ENCODE measurements around the gene VILL.

DNA sequence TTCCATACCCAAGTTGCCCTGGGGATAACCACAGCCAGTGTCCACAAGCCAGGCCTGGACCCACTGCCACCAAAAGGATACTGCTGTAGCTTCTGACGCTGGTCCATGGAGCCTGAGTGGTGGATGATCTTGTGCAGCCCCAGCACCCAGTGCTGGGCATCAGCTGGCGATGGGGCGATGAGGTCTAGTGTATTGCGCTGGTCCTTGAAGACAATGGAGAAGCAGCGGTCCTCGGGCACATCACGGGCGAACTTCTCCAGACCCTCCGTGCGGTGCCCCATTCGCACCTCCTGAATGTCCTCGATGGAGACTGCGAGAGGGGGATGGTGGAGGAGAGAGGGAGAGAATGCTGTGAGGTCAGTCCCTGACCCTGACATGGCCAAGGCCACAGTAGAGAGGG is 25.8 kb downstream of the VILL start:
- TF ChIP-seq, protein P1, sequence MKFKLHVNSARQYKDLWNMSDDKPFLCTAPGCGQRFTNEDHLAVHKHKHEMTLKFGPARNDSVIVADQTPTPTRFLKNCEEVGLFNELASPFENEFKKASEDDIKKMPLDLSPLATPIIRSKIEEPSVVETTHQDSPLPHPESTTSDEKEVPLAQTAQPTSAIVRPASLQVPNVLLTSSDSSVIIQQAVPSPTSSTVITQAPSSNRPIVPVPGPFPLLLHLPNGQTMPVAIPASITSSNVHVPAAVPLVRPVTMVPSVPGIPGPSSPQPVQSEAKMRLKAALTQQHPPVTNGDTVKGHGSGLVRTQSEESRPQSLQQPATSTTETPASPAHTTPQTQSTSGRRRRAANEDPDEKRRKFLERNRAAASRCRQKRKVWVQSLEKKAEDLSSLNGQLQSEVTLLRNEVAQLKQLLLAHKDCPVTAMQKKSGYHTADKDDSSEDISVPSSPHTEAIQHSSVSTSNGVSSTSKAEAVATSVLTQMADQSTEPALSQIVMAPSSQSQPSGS (IDR thresholded peaks at IDR 0.05; ENCODE audit: low read length), result no peak
- TF ChIP-seq, protein P2, sequence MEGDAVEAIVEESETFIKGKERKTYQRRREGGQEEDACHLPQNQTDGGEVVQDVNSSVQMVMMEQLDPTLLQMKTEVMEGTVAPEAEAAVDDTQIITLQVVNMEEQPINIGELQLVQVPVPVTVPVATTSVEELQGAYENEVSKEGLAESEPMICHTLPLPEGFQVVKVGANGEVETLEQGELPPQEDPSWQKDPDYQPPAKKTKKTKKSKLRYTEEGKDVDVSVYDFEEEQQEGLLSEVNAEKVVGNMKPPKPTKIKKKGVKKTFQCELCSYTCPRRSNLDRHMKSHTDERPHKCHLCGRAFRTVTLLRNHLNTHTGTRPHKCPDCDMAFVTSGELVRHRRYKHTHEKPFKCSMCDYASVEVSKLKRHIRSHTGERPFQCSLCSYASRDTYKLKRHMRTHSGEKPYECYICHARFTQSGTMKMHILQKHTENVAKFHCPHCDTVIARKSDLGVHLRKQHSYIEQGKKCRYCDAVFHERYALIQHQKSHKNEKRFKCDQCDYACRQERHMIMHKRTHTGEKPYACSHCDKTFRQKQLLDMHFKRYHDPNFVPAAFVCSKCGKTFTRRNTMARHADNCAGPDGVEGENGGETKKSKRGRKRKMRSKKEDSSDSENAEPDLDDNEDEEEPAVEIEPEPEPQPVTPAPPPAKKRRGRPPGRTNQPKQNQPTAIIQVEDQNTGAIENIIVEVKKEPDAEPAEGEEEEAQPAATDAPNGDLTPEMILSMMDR (IDR thresholded peaks at IDR 0.05; ENCODE audit: control extremely low read depth in 1 of 3, insufficient read depth in 1 of 3, low read depth in 1 of 3, low read length in 3 of 3), result no peak
- TF ChIP-seq CEBPB (IDR thresholded peaks at IDR 0.05; ENCODE audit: low read depth, low read length) (no peak), TEAD4 (IDR thresholded peaks at IDR 0.05; ENCODE audit: low read depth, low read length) (no peak), RFX5 (IDR thresholded peaks at IDR 0.05; ENCODE audit: borderline replicate concordance, low read depth, low read length) (no peak)
